ENCODE measurements around the gene ATG13. TPM values are rescaled to one million over a fixed set of nuclear protein-coding genes. Genes with fewer than 3 reads are reported as not detected.

Gene ATG13
- total RNA-seq, 1 experiment from 2014 or later, result 69.2 TPM

- intact Hi-C loops (cut with micrococcal nuclease), result no loop called here
- H3K9me2 ChIP-seq (ENCODE audit: insufficient read depth), result no peaks in the 10 kb centered on the region
- DNase-seq (ENCODE audit: low read depth, low spot score) (no peak), ATAC-seq (no peak)
- no peaks in the 10 kb centered on the region for H3K27me3 ChIP-seq (ENCODE audit: insufficient read depth, low read length)
- H3K27ac ChIP-seq (ENCODE audit: low read depth, low read length), result no peak overlapping the region
- H3K9me3 ChIP-seq (ENCODE audit: control insufficient read depth in 1 of 2, insufficient read depth in 1 of 2, low read depth in 1 of 2, low read length in 2 of 2), result no peaks in the 10 kb centered on the region
- no peak overlapping the region for H3K9ac ChIP-seq (ENCODE audit: low read length)
- ChIA-PET POLR2A (interaction anchor here (0.9 kb wide), 1 partner anchor 14 kb away, joined by 3 read pairs; the partner anchor contains the start of gene AMBRA1), RAD21 (ENCODE audit: low non-redundant PET in 1 of 2, low total read pairs in 2 of 2, uncharacterized antibody in 2 of 2, unreplicated experiment in 2 of 2) (interaction anchor here in 1 of 2 experiments (0.6 kb wide), 1 partner anchor 186 kb away, joined by 3 read pairs; no protein-coding TSS in a partner anchor), CTCF (no interaction called here)
- TF ChIP-seq CBX3 (IDR thresholded peaks at IDR 0.05; ENCODE audit: low read depth) (no peak), POLR2A (IDR thresholded peaks at IDR 0.05; ENCODE audit: borderline replicate concordance, extremely low read depth, insufficient read depth, insufficient read length) (no peak), ELF1 (IDR thresholded peaks at IDR 0.05; ENCODE audit: borderline replicate concordance, low read depth) (no peak), TCF7L2 (IDR thresholded peaks at IDR 0.05; ENCODE audit: borderline replicate concordance, extremely low read depth, insufficient read depth, insufficient read length) (no peak), CTCF (IDR thresholded peaks at IDR 0.05 in 2 of 3, conservative IDR thresholded peaks at IDR 0.05 in 1 of 3; ENCODE audit: borderline replicate concordance in 1 of 3, insufficient read depth in 1 of 3, low read depth in 2 of 3, low read length in 2 of 3) (no peak), SP1 (IDR thresholded peaks at IDR 0.05; ENCODE audit: low read depth) (no peak), CEBPB (IDR thresholded peaks at IDR 0.05; ENCODE audit: low read depth) (no peak), RAD21 (IDR thresholded peaks at IDR 0.05; ENCODE audit: low read depth) (no peak), EGR1 (IDR thresholded peaks at IDR 0.05; ENCODE audit: low read depth) (no peak), POLR2AphosphoS5 (IDR thresholded peaks at IDR 0.05; ENCODE audit: low read depth, low read length) (no peak), JUND (IDR thresholded peaks at IDR 0.05) (no peak), ZNF274 (IDR thresholded peaks at IDR 0.05; ENCODE audit: low read depth, low read length) (no peak)
- BruUV-seq (replicated peaks), result no TSS peak
- no peaks in the 10 kb centered on the region for H3K79me2 ChIP-seq (ENCODE audit: insufficient read depth, low read length)
- no peaks in the 10 kb centered on the region for H3K36me3 ChIP-seq (ENCODE audit: control insufficient read depth in 1 of 2, insufficient read depth in 2 of 2, low read length in 2 of 2)
- H3K4me1 ChIP-seq (ENCODE audit: control insufficient read depth in 1 of 2, insufficient read depth in 2 of 2, low read length in 2 of 2), result no peaks in the 10 kb centered on the region
- H2AFZ ChIP-seq (ENCODE audit: low read depth, low read length, poor library complexity, severe bottlenecking), result no peak overlapping the region
- no peaks in the 10 kb centered on the region for H4K20me1 ChIP-seq (ENCODE audit: insufficient read depth)
- H3K4me3 ChIP-seq (replicated peaks in 1 of 2; ENCODE audit: low read depth in 1 of 2, low read length in 2 of 2), result no peak overlapping the region
- no peak overlapping the region for H3K4me2 ChIP-seq (ENCODE audit: low read length)
Measured at GRCh38 chr11:46607516-46607915, 9.8 kb upstream of the ATG13 start.
